H1 (cell line): Measurements from ENCODE around the gene DPY19L2. TPM values are rescaled to one million over a fixed set of nuclear protein-coding genes. Genes with fewer than 3 reads are reported as not detected.
A peak's percentile ranks its signal among the peaks of the same experiment; 100 is the strongest.
"Not testable (repeated sequence)": the region's sequence is repeated elsewhere in the genome, so short reads cannot be mapped to it uniquely, and the experiment has no call there.

ENCODE experiments used
- CTCF ChIA-PET: fragments of 300-600 bp; sonication (Branson Sonifier 250); formaldehyde crosslinking; loops from one replicate; lab custom pipeline; 2021; ENCODE audit not compliant: partially characterized antibody; lab: Charles Lee
- POLR2A ChIA-PET: fragments of 300-600 bp; sonication (Branson Sonifier 250); formaldehyde crosslinking; loops from one replicate; lab custom pipeline; 2021; ENCODE audit warnings: inconsistent platforms; ENCODE audit not compliant: partially characterized antibody; lab: Charles Lee
- DNase-seq, 2 experiments: peaks; one replicate each; pipeline versions ENCODE4 v3.0.0 to v3.0.0-alpha.2; 2010 to 2022; ENCODE audit warnings: low spot score in 2 of 2, low read depth in 1 of 2, mixed read lengths in 1 of 2
- FAIRE-seq: peaks from 2 replicates; lab custom pipeline; 2011; peaks lifted over from hg19 to GRCh38; lab: Jason Lieb, UNC
- H2AFZ ChIP-seq: 2 replicates; pipeline ENCODE4 v1.8.1; 2012; ENCODE audit warnings: low read length, inconsistent platforms
- H2AK5ac ChIP-seq: 2 replicates; pipeline ENCODE4 v1.6.1; 2013; ENCODE audit warnings: low read depth, low read length
- H2BK120ac ChIP-seq: replicated peaks from 2 replicates; pipeline ENCODE3; 2013; ENCODE audit warnings: low read depth, low read length, inconsistent platforms
- H2BK12ac ChIP-seq: 2 replicates; pipeline ENCODE4 v1.6.1; 2013; ENCODE audit warnings: low read depth, low read length
- H2BK15ac ChIP-seq: 2 replicates; pipeline ENCODE4 v1.6.1; 2013; ENCODE audit warnings: low read length
- H2BK20ac ChIP-seq: 2 replicates; pipeline ENCODE4 v1.6.1; 2013; ENCODE audit warnings: low read length
- H2BK5ac ChIP-seq: 2 replicates; pipeline ENCODE4 v1.6.1; 2013; ENCODE audit warnings: low read depth, low read length
- H3K14ac ChIP-seq: 2 replicates; pipeline ENCODE4 v1.6.1; 2013; ENCODE audit warnings: inconsistent platforms; ENCODE audit not compliant: insufficient read length
- H3K18ac ChIP-seq: 2 replicates; pipeline ENCODE4 v1.6.1; 2013; ENCODE audit warnings: low read length; ENCODE audit errors: extremely low read depth
- H3K23ac ChIP-seq: 2 replicates; pipeline ENCODE4 v1.6.1; 2013; ENCODE audit warnings: inconsistent platforms; ENCODE audit not compliant: insufficient read length
- H3K23me2 ChIP-seq: 2 replicates; pipeline ENCODE4 v1.6.1; 2013; ENCODE audit warnings: low read depth, low read length
- H3K27ac ChIP-seq: 2 replicates; pipeline ENCODE4 v1.6.1; 2011; ENCODE audit warnings: low read depth, low read length, inconsistent platforms
- H3K27me3 ChIP-seq, 4 experiments: replicated peaks in 1 of 4; 1 replicate in 1 of 4; 2 replicates in 3 of 4; pipeline versions ENCODE4 v1.6.1 to v1.8.1; 2011 to 2013; ENCODE audit warnings: low read length in 3 of 4, mild to moderate bottlenecking in 3 of 4, inconsistent platforms in 2 of 4, mixed read lengths in 2 of 4, moderate library complexity in 1 of 4; ENCODE audit not compliant: control insufficient read depth in 3 of 4, insufficient read depth in 3 of 4; ENCODE audit errors: extremely low read depth in 1 of 4
- H3K36me3 ChIP-seq, 4 experiments: 2 replicates each; pipeline versions ENCODE4 v1.6.1 to v1.8.1; 2011 to 2013; ENCODE audit warnings: mild to moderate bottlenecking in 4 of 4, low read length in 3 of 4, moderate library complexity in 2 of 4, control low read depth in 1 of 4, inconsistent platforms in 1 of 4; ENCODE audit not compliant: insufficient read depth in 4 of 4, control insufficient read depth in 2 of 4
- H3K4ac ChIP-seq: replicated peaks from 2 replicates; pipeline ENCODE3; 2013; ENCODE audit warnings: low read length, low read depth, mixed read lengths, inconsistent platforms; ENCODE audit not compliant: insufficient read length
- H3K4me1 ChIP-seq, 4 experiments: replicated peaks in 1 of 4; 1 replicate in 1 of 4; 2 replicates in 3 of 4; pipeline versions ENCODE4 v1.6.1 to v1.8.1; 2011 to 2013; ENCODE audit warnings: low read length in 3 of 4, inconsistent platforms in 2 of 4, mixed read lengths in 1 of 4; ENCODE audit not compliant: insufficient read depth in 4 of 4, control insufficient read depth in 3 of 4
- H3K4me2 ChIP-seq, 2 experiments: 2 replicates each; pipeline versions ENCODE4 v1.6.1 to v1.8.1; 2011 to 2013; ENCODE audit warnings: low read depth in 2 of 2, low read length in 2 of 2, control low read depth in 1 of 2, inconsistent platforms in 1 of 2, mild to moderate bottlenecking in 1 of 2; ENCODE audit not compliant: insufficient read depth in 1 of 2
- H3K4me3 ChIP-seq, 4 experiments: fragments of 200-600, 300-600 bp in 1 of 4; sonication (generic), shearing (Covaris generic), sonication (Bioruptor Twin) in 1 of 4; 2 replicates each; pipeline versions ENCODE4 v1.5.1 to v1.8.1; 2011 to 2016; ENCODE audit warnings: low read length in 4 of 4, low read depth in 3 of 4, control low read depth in 2 of 4, inconsistent platforms in 2 of 4, mild to moderate bottlenecking in 2 of 4, mixed read lengths in 1 of 4, moderate library complexity in 1 of 4; ENCODE audit not compliant: insufficient read depth in 2 of 4; ENCODE audit errors: extremely low read depth in 1 of 4
- H3K56ac ChIP-seq: replicated peaks from 2 replicates; pipeline ENCODE3; 2013; ENCODE audit warnings: low read depth, mild to moderate bottlenecking, mixed read lengths, low read length, inconsistent platforms; ENCODE audit not compliant: insufficient read length
- H3K79me1 ChIP-seq: 2 replicates; pipeline ENCODE4 v1.6.1; 2013; ENCODE audit warnings: low read depth, low read length, control low read depth
- H3K79me2 ChIP-seq, 2 experiments: 2 replicates each; pipeline versions ENCODE4 v1.6.1 to v1.8.1; 2012 to 2013; ENCODE audit warnings: low read length in 2 of 2, mild to moderate bottlenecking in 2 of 2, inconsistent platforms in 1 of 2; ENCODE audit not compliant: insufficient read depth in 2 of 2, control insufficient read depth in 1 of 2
- H3K9ac ChIP-seq, 4 experiments: replicated peaks in 1 of 4; 1 replicate in 1 of 4; 2 replicates in 3 of 4; pipeline versions ENCODE4 v1.6.1 to v1.8.1; 2011 to 2013; ENCODE audit warnings: low read depth in 3 of 4, low read length in 3 of 4, control low read depth in 2 of 4, mild to moderate bottlenecking in 2 of 4, moderate library complexity in 2 of 4, inconsistent platforms in 1 of 4; ENCODE audit errors: extremely low read depth in 1 of 4
- H3K9me3 ChIP-seq, 2 experiments: 2 replicates each; pipeline versions ENCODE4 v1.6.1 to v1.8.1; 2012 to 2013; ENCODE audit warnings: mild to moderate bottlenecking in 2 of 2, moderate library complexity in 2 of 2, control low read depth in 1 of 2, inconsistent platforms in 1 of 2, low read depth in 1 of 2, low read length in 1 of 2, mixed read lengths in 1 of 2; ENCODE audit not compliant: insufficient read depth in 2 of 2
- H4K20me1 ChIP-seq, 2 experiments: replicated peaks in 1 of 2; 2 replicates each; pipeline versions ENCODE3 to v1.8.1; 2011 to 2013; ENCODE audit warnings: inconsistent platforms in 2 of 2, low read length in 2 of 2, mild to moderate bottlenecking in 1 of 2; ENCODE audit not compliant: insufficient read depth in 2 of 2, control insufficient read depth in 1 of 2
- H4K5ac ChIP-seq: 2 replicates; pipeline ENCODE4 v1.6.1; 2013; ENCODE audit warnings: low read length, low read depth, mixed read lengths, inconsistent platforms; ENCODE audit not compliant: insufficient read length
- H4K8ac ChIP-seq: 2 replicates; pipeline ENCODE4 v1.8.0; 2013; ENCODE audit warnings: mild to moderate bottlenecking, moderate library complexity, low read length, inconsistent platforms; ENCODE audit not compliant: insufficient read depth; ENCODE audit errors: extremely low read depth
- H4K91ac ChIP-seq: replicated peaks from 2 replicates; pipeline ENCODE3; 2013; ENCODE audit warnings: low read length, mixed read lengths, inconsistent platforms; ENCODE audit not compliant: insufficient read length
- MAFK ChIP-seq: IDR thresholded peaks from 2 replicates; pipeline ENCODE4 v1.6.1; 2012; ENCODE audit warnings: low read depth, mild to moderate bottlenecking, improper control_type of control experiment, low read length
- WGBS, 2 experiments: shearing (Covaris generic) in 1 of 2; methylation state at CpG; one replicate each; pipeline versions ENCODE4 v1.1.6 to v1.1.7; 2013 to 2015; ENCODE audit warnings: low lambda C conversion rate in 2 of 2, mixed read lengths in 2 of 2, inconsistent platforms in 1 of 2, low coverage in 1 of 2, missing lambda C conversion rate in 1 of 2; ENCODE audit not compliant: insufficient replicate concordance in 2 of 2, insufficient coverage in 1 of 2, insufficient read length in 1 of 2; ENCODE audit errors: extremely low coverage in 1 of 2, missing lambda C conversion rate in 1 of 2; 5-methylcytosine and 5-hydroxymethylcytosine counted together
- polyA plus RNA-seq, 7 experiments: library from polyadenylated mRNA; depleted of rRNA in 3 of 7; stranded (reverse) in 5 of 7; unstranded in 2 of 7; fragments of >200 nt in 5 of 7; fragments of 200-250 nt in 2 of 7; gene quantifications; 1 replicate in 5 of 7; 2 replicates in 1 of 7; 4 replicates in 1 of 7; pipeline versions ENCODE4 v1.2.1 to v1.2.3, GENCODE V29; 2011 to 2013; ENCODE audit warnings: missing spikeins in 2 of 7, mixed read lengths in 2 of 7
- total RNA-seq: library from RNA; stranded (reverse); fragmentation: NEBNext Ultra II Directional; extraction: Animal tissue kit (Norgen Biotek cat#: 25700); gene quantifications from 2 replicates; pipeline ENCODE4 v1.2.1, GENCODE V29; 2021

Gene DPY19L2
- total and polyA plus RNA-seq, 2 of the 8 experiments (the other 6 are each of a cell fraction or from before 2014, with no cell fraction given), result 2.2 to 3.3 TPM

DNA sequence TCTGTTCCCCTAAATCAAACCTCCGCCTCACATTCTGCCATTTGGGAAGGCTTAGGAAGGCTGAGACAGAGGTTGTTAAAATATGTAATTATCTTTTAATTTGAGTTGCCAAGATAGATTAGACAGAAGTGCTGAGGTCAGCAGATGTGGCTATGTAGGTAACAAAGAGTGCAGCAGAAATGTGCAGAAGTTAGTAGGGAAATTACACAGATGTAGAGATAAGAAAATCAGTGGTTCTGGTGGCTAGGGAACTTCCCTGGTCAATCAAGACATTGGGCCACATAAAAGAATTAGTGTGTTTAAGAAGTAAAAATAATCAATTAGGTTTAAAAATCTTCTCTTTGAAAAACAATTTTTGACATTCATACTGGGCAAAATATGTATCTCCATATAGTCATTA lies 46.1 kb upstream of the DPY19L2 start:
- H3K23ac ChIP-seq, H4K20me1 ChIP-seq, CTCF ChIA-PET, H3K27ac ChIP-seq, H2AK5ac ChIP-seq, H2BK5ac ChIP-seq, H3K56ac ChIP-seq, H3K4me3 ChIP-seq, H4K8ac ChIP-seq, H2BK15ac ChIP-seq, H3K23me2 ChIP-seq, H3K4me1 ChIP-seq, DNase-seq, H2BK120ac ChIP-seq, H3K27me3 ChIP-seq, H3K79me2 ChIP-seq, H3K9ac ChIP-seq, H3K18ac ChIP-seq, H3K4me2 ChIP-seq, H3K36me3 ChIP-seq, H2BK12ac ChIP-seq, FAIRE-seq, H4K5ac ChIP-seq, H4K91ac ChIP-seq, H3K4ac ChIP-seq, H3K14ac ChIP-seq, POLR2A ChIA-PET, H3K9me3 ChIP-seq, H2AFZ ChIP-seq, H2BK20ac ChIP-seq, H3K79me1 ChIP-seq: not testable (repeated sequence)
- 82% methylated on average over 1 of the region's 1 CpG; no CpG with 5 or more reads in 1 of the 2 experiments for WGBS, 2 experiments
- peak; percentile 41; the same call in 1 of the 2 replicates for TF ChIP-seq MAFK

DNA sequence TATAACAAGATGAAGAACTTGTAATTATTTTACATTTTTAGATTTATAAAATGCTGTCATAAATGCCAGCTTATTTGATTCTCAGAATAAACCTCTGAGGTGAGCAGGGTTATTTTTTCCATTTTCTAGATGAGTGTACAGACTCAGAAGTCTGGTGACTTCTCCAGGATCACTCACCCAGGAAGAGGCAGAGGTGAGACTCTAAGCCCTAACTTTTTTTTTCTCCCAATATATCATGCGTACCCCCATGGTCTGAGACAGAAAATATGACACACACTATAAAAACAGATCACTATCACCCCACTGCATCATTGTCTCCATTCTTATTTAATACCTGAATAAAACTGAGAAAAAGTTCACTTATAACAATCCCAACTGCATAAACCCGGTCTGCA lies 45.4 kb upstream of the DPY19L2 start:
- H4K5ac ChIP-seq, DNase-seq, H3K36me3 ChIP-seq, H2AFZ ChIP-seq, H4K8ac ChIP-seq, H3K4me2 ChIP-seq, H3K27me3 ChIP-seq, H2AK5ac ChIP-seq, H3K4me1 ChIP-seq, H2BK20ac ChIP-seq, H4K91ac ChIP-seq, H3K79me1 ChIP-seq, CTCF ChIA-PET, POLR2A ChIA-PET, H3K4ac ChIP-seq, H3K9ac ChIP-seq, H2BK12ac ChIP-seq, H3K23ac ChIP-seq, H2BK5ac ChIP-seq, H3K23me2 ChIP-seq, H3K9me3 ChIP-seq, H4K20me1 ChIP-seq, H3K27ac ChIP-seq, H3K14ac ChIP-seq, H3K18ac ChIP-seq, H3K79me2 ChIP-seq, FAIRE-seq, H2BK15ac ChIP-seq, H3K4me3 ChIP-seq, H3K56ac ChIP-seq, H2BK120ac ChIP-seq: not testable (repeated sequence)
- 47% methylated on average over 2 of the region's 2 CpGs; no CpG with 5 or more reads in 1 of the 2 experiments for WGBS, 2 experiments
